Hepatic stellate cell (primary cell): Measurements from ENCODE around the gene SPIRE1.

ENCODE experiments used
- DNase-seq: peaks from one replicate; pipeline ENCODE4 v3.0.0; 2011; ENCODE audit warnings: low spot score

SPIRE1 gene

GRCh38 chr18:12657684-12658425 is at the start of gene SPIRE1:
TSS of gene SPIRE1 (minus strand) at chr18:12658107. CDS start at chr18:12657866, 241 bp downstream.
- DNase-seq, result peak; percentile 69

DNA sequence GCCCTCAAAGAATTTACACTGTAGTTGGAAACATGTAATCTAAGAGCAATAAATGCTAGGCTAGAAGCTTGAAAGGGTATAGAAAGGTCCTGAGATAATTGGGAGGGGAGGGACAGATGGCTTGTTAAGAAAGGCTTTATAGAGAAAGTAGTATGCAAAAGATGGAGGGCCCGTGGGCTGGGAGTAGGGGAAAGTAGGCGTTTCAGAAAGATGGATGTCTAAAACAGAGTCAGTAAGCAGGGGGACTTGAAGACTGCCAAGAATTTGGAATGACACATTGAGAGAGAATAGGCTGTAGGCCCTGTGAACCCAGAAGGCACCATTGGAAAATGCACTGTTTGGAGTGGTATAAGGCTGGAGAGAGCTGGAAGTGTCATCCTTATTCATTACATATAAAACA is 45.8 kb upstream of the SPIRE1 start:
- DNase-seq, result peak; percentile 62

DNA sequence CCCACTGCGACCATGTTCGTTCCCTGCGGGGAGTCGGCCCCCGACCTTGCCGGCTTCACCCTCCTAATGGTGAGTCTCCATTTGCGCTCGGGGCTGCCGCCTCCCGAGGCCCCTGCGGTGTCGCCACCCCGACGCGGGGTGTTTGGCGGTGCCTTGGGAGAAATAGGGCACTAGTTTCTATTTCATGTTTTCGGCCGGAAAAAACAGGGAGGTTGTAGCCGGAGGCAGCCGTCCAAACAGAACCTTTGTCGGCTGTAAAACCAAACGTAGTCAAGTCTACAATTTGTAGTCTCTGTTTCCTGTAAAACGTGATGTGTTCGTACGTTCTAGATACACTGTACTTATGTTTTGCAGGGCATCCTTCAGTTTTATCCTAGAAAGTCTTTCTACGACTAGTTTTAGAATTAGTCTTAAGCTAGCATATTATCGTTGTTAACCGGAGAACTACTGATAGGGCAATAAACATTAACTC is 45.2 kb upstream of the SPIRE1 start:
- no peak for DNase-seq

DNA sequence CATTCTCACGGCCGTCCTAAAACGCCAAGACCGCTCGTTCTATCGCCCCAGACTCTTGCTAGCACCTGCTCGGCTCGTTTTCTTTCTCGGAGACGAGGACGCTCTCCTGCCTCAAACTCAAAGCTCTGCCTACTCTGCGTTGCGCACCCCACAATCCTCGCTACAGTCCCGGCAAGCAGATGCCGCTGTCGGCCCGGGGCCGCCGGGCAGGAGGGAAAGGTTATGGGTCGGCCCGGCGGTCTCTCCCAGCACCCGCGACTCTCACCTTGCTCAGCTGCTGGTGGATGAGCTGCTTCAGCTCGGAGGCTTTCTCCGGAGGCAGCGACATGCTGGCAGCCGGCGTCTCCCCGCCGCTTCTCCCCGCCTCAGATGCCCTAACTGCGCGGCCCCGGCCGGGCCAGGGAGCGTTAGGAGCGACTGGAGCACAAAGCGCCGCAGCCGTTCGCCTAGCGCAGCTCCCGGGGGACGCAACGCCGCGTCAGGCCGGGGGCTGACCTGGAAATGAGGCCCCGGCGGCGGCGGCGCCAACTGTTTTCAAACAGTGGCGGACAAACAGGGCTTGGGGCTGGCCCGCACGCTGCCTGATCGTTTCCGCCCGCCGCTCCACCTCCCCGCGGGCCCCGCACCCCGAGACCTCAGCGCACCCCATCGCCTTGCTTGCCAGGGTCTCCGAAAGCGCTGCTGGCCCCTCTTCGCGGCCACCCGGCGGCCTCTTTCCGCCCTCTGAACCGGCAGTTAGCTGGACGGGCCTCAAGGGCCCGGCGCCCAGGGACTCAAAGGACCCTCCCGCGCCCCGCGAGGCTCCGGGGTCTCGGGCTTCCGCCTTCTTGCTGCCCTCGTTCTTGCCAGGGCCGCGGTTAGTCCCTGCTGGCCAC is 44.6 kb upstream of the SPIRE1 start, which contains the start of the genes CEP76 and PSMG2:
CEP76 (minus strand) TSS at position 503 of the 875 bp plus-strand sequence; CDS start at position 328, 175 bp downstream.
PSMG2 (plus strand) TSS at position 822 of the 875 bp plus-strand sequence. CDS start 66 bp downstream, outside the sequence.
- peak; percentile 91 for DNase-seq

DNA sequence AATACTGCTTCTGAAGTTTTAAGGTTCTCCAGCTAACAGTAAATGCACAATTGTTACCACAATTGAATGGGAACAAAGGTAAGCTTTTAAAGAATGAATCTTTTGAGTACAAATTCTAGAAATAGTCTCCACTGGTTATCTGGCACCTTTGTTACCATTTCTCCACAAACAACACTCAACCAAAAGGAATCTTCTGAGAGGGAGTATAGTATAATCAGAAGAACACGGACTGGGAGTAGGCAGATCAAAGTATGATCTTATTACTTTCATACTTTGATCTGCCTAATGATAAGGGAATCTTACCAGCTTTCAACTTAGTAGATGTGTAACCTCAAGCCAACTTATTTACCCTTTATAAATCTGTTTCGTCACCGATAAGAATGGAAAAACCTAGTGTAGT is 43.3 kb upstream of the SPIRE1 start:
- DNase-seq, result no peak

DNA sequence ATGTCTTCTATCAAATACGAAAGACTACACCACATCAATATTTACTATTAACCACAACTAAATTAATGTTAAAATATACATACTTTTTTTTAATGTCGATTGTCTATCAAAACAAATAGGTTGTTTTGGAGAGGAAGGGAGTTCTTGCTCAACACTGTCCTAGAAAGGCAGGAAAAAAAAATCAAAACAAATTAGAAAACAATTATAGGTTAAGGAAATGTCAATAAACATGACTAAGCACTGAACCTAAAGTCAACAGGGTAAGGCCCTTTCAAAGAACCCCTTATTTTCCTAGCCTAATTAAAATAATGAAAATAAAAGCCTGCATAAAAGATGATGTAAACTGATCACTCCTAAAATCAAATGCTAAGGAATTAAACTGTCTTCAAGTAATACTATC is 41.8 kb upstream of the SPIRE1 start:
- DNase-seq, result no peak

GRCh38 chr18:12694032-12694431 is 36.1 kb upstream of the SPIRE1 start:
- no peak for DNase-seq

- DNase-seq, result no peak
These were observed 34.3 kb upstream of the SPIRE1 start for GRCh38 chr18:12692206-12692605.

- no peak for DNase-seq
These were observed 31.4 kb upstream of the SPIRE1 start for GRCh38 chr18:12689256-12689850.

DNA sequence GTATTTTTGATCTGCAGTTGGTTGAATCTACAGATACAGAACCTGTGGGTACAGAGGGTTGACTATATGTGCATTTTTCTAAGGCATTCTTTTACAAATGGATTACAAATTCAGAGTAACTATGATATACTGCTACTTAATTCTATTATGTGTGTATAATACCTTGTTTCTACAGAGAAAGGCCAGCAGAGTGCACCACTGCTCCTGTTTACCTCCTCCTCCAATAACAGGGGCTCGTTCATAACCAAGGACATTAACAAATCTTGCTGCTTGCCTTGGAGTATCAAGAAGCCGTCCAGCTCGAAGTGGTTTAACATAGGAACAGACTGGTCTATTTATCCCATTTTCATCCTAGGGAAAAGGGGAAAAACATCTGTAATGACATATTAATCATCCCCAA is 28.2 kb upstream of the SPIRE1 start:
- no peak for DNase-seq

- no peak for DNase-seq
These were observed 21.4 kb upstream of the SPIRE1 start for GRCh38 chr18:12679183-12679786.

DNA sequence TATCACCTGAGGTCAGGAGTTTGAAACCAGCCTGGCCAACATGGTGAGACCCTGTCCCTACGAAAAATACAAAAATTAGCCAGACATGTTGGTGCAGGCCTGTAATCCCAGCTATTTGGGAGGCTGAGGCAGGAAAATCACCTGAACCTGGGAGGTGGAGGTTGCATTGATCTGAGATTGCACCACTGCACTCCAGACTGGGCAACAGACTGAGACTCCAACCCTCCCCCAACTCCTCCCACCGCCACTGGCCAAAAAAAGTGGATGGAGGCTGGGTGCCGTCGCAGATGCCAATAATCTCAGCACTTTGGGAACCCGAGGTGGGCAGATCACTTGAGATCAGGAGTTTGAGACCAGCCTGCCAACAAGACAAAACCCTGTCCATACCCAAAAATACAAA is 10.1 kb upstream of the SPIRE1 start:
- no peak for DNase-seq

GRCh38 chr18:12659904-12660605 is 2.1 kb upstream of the SPIRE1 start:
- peak; percentile 53 for DNase-seq

DNA sequence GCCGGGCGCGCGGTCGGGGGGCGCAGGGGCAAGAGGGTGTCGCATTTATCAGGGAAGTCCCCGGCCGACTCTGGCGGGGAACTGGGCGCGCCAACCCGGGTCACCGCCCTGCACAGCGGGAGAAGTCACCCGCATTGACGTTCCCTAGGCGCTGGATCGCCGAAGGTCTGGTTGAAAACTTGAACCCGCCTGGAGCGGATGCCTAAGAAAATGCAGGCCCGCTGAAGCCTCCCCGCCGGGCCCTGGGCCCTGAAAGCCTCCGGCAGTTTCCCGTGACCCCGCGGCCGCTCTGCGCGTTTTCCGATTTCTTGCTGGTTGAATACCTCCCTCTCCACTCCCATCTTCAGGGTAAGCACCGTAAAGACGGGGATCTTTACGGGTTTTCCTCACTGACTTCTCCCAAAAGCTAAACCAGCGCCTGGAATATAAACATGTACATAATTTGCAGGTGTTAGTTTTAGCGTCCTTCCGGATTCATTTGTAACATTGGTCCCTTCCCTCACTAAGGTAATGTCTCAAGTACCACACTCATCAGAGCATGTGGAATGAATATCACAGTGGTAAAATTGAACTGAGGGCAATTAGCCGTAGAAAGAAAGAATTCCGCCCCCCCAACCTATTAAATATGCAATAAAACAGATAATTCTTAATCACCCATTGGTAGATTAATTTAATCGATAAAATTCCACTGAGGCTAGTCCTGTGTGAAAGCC is 675 bp upstream of the SPIRE1 start:
- peak; percentile 45 for DNase-seq

DNA sequence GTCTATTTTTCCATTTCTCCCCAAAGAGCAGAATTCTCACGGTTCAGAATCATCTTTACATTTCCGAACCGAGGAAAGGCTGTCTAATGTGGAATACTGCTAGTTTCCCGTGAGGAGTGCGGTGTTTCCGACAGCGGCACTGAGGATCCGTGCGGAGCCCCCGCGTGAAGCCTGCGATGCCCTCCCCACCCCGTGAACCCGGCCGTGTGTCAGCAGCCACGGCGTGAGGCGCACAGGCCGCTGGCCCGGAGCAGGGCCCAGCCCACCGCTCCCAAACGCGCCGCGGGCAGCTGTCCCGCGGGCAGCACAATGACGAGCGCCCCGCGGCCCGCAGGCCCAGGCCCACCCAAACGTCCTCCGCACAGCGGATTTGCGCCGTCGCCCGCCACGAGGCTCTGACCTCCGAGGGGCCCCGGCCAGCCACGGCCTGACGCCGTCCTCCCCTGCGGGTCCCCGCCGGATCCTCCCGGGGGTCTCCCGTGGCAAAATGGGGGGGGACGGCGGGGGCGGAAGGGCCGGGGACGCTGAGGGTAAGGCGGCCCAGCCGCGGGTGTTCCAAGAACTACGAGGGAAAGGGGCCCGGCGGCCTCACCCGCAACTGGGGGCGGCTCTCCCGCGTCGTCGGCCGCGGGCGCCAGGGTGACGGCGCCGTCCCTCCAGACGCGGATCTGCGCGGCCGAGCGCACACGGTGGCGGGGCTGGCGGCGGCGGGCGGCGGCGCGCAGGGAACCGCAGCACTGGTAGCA is 796 bp downstream of the SPIRE1 start:
- peak; percentile 34 for DNase-seq

DNA sequence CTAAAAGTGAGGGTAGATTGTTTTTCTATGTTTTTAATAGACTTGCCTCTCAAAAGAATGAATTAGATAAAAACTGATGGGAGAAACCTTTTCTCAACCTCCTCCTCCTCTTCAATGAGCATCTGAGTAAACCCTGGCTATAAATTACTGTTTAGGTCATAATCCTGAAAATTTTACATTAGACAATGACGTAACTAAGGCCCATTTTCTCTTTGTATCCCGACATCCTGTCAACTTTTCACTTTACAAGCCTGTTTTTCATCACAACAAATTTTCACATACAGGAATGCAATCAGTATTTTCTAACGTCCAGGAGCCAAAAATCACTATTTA is 1.3 kb downstream of the SPIRE1 start:
- DNase-seq, result peak; percentile 42

GRCh38 chr18:12654971-12655370 is 2.9 kb downstream of the SPIRE1 start:
- no peak for DNase-seq

- DNase-seq, result peak; percentile 54
These were observed 5.0 kb downstream of the SPIRE1 start for GRCh38 chr18:12652861-12653401.

- DNase-seq, result no peak
These were observed 6.3 kb downstream of the SPIRE1 start for GRCh38 chr18:12651651-12652050.

DNA sequence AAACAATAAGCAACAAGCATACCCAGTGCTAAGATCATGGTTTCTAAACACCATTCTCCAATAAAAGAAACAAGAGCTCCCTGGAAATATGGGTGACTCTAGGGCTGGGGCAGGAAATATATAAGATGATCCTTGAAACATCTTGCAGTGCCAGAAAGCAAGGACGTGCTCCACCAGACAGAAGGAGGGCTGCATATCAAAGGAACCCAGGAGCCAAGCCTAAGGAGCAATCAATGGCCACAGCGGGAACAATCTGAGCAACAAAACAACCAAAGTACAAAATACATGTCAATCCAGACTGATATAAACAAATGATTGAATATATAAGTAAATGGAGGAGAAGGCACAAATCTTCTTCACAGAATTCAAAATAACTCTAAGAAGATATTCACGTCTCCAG is 10.1 kb downstream of the SPIRE1 start:
- DNase-seq, result no peak
